HPDE6-E6E7 (cell line): ENCODE measurements around the gene MGAT4C.
"Not testable (repeated sequence)": the region's sequence is repeated elsewhere in the genome, so short reads cannot be mapped to it uniquely, and the experiment has no call there.

Experiments used
- DNase-seq: peaks from one replicate; pipeline ENCODE4 v3.0.0; 2011; ENCODE audit warnings: missing footprints; ENCODE audit errors: extremely low spot score

The MGAT4C gene

DNA sequence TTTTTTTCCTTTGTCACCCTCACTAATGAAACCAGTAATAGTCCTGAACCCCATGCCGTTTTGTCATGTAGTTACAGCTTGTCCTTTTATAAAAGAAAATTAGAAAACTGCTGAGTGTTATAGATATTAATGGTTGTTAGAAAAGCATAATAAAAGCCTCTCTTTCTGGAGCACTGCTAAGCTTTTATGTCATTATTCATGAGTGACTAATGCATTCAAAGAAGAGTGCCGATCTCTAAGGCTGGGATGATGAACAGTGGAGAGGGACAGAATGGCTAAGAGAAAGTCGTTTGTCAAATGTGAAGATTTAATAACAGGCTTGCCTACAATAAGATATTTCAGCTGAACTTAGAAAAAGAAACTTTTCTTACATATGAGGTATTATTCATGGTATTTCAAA lies 121.6 kb downstream of the MGAT4C start:
- no peak for DNase-seq

DNA sequence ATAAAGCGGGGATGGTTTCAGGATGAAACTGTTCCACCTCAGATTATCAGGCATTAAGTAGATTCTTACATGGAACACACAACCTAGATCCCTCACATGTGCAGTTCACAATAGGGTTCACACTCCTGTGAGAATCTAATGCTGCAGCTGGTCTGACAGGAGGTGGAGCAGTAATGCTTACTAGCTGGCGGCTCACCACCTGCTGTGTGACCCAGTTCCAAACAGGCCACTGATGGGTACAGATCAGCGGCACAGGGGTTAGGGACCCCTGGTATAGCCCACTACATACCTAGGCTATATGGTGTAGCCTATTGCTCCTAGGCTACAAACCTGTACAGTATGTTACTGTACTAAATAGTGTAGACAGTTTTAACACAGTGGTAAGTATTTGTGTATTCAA lies 129.3 kb downstream of the MGAT4C start:
- DNase-seq = not testable (repeated sequence)

DNA sequence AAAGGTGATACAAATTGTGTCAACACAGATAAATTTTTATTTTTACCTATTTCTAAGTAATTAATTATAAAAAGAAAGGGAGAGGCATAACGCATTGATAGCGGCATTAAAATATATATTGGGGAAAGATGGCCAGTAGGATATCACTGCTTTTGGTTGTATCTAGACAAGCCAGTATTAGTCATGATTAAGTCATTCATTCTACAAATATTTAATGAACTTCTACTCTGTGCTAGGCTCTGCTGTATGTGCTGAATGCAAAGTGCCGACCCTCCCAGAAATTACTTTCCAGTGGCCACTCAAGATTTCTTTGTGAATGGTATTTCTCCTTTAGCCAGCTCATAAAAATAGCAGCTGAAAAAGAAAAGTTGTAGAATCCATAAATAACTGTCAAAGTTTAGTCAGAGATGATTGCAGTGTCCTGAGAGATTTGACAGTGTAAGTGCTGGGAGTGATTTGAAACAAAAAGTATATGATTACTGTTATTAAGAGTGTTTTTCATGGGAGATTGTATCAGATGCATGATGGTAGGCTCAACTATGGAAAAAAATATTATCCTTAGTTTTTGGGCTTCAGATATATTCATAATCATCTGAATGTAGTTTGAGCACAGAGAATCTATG lies 133.2 kb downstream of the MGAT4C start:
- DNase-seq = no peak

DNA sequence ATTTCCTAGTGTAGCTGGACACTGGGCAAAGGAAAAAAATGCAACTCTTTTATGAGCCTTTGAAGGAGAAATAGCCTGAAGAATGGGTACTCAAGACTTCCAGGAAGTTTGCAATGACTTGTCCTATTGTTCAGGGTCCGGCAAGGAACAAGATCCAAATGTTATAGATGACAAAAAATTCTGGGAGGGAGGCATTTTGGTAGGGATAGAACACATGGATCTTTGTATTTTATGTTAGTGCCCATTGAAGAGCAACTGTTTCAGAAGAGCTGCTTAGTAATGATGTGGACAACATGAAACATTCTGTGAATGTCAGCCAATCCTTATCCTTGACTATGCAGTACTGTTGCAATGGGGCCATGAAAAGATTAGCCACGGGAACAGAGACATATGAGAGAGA lies 138.0 kb downstream of the MGAT4C start:
- DNase-seq = no peak

DNA sequence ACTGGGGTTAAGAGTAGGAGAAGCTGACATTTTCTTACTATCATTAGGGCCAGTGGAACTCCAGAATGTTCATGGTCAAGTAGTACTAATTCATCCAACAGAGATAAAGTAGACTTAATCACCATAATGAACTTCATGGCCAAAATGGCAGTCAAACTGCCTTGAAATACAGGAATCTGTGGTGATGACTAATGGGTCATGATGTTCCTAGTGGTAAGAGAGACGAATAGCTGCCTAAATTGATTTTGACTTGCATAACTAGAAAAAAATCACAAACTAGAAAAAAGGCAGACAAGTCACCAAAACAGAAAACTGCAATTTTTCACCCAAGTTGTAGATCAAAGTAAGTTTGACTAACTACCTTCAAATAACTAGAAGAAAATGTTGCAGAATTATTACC lies 138.5 kb downstream of the MGAT4C start:
- no peak for DNase-seq

DNA sequence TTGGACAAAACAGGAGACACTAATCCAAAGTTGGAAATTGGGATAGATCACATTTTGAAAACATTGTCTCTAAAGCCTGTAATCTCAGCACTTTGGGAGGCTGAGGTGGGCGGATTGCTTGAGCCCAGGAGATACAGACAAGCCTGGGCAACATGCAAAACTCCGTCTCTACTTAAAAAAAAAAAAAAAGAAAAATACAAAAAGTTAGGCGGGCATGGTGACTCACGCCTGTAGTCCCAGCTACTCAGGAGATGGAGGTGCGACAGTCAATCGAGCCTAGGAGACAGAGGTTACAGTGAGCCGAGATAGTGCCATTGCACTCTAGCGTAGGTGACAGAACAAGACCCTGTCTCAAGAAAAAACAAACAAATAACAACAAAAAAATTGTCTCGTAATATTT lies 152.1 kb downstream of the MGAT4C start:
- no peak for DNase-seq

DNA sequence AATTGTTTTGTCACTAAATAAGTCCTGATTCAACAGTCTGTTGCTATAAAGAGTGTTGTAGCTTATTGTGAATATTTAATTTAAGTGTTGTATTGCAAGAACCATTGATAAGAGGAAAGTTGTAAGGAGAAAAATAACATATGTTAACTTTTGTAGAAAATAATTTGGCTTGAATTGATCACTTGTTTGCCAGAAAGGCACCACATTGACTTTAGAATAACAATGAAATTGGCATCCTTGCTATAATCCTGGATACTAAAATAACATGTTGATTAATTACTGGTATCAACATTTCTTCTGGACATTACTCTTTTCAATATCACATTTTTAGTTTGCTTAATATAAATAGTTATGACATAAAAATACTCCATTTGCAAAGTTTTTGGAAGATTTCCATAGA lies 159.0 kb downstream of the MGAT4C start:
- no peak for DNase-seq

DNA sequence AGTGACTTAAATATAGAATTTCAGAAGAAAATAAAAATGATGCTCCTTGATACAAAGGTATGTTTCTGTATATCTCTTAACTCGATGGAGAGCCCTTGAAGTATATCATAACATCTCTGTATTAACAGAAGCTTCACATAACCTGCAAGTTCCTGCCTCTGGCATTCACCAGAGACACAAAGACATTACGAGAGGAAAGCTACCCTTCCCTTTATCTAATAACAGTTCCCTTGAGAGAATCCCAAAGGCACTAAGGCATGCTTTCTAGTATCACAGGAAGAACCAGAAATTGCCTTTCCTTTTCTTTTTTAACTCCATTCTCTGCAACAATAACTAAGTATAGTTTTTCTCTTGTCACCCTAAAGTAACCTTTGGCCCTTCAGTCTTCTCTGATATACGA lies 164.5 kb downstream of the MGAT4C start:
- DNase-seq = no peak

DNA sequence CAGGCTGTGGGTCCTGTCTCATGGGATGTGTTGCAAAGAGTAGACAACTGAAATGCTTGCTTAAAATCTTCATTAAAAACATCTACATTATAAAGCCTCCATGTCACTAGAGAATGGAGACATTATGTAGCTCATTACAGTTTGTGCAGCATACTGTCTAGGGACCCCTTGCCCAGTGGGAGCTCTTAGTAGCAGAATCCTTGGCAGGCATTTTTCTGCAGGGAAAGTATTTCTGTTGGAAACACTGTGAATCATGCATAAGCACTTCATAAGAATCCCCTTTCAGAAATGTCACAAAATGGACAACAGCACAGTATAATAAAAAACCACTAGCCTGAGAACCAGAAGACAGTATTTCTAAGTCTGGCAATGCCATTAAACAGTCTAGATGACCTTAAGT lies 174.3 kb downstream of the MGAT4C start:
- no peak for DNase-seq

DNA sequence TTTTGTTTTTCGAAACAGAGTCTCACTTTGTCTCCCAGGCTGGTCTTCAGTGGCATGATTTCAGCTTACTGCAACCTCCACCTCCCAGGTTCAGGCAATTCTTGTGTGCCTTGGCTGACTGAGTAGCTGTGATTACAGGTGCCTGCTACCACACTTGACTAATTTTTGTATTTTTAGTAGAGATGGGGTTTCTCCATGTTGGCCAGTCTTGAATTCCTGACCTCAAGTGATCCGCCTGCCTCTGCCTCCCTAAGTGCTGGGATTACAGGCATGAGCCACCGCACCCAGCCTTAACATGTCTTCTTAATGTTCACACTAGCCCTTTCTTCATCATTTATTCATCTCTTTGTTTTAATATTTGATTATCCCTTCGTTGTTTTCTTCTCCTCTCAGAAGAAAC lies 197.1 kb downstream of the MGAT4C start:
- DNase-seq = not testable (repeated sequence)

DNA sequence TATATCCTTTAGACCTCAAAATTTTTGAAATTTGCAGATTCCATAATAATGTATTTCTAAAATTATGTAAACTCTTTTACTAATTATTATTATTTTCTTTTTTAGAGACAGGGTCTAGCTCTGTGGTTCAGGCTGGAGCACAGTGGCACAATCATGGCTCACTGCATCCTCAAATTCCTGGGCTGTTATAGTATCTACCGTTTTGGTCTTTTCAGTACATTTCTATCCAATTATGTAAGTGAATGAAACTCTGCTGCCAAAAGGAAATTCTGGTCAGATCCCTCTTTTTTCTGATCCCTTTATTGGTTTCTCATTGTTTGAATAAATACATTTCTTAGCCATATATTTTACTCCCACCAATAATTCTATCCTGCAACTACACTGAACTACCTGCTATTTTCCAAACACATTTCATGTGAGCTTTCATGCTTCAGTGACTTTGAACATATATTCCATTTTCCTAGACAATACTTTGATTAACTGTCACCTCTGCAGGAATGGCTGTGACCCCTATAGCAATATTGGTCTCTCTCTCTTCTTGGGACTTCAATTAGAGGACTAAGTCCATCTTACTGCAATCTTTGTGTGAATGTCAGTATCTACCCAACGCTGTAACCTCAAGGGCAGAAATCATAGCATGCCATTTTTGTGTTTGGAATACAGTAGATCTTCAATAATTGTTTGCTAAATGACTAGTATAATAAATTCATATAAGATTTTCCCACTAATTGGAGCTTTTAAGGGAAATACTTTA lies 198.9 kb downstream of the MGAT4C start:
- no peak for DNase-seq

DNA sequence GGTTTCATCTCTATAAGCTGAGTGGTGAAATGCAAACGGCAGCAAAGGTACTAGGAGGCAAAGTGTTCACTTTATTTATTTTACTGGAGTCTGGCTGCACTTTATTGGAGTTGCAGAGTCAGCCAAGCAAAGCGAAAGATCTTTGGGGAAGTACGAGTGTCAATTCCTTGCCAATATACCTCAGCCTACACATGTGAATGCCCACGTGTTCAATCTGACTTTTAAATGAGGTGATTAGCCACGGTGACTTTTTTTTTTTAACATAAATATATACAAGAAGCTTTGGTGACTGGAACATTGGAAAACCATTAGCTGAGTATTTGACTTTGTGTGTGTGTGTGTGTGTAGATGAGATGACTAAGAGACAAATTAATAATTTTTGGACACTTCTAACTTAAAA lies 203.3 kb downstream of the MGAT4C start:
- DNase-seq = no peak

DNA sequence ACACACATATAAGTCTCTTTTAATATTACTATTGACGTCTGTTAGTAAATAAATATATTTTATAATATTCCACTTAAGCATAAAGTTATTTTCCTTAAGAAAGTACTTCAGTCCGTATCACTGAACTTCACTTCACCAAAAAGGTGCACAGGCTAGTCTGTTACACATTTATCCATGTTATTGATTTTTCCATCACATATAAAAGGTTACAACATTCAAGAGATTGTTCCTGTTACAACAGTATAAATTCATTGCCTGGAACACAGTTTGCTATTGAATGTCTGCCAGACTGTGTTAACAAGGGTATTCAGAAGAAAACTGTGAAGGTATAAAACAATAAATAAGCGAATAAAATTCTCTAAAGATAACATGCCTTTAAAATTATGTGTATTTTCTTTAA lies 206.2 kb downstream of the MGAT4C start:
- no peak for DNase-seq

DNA sequence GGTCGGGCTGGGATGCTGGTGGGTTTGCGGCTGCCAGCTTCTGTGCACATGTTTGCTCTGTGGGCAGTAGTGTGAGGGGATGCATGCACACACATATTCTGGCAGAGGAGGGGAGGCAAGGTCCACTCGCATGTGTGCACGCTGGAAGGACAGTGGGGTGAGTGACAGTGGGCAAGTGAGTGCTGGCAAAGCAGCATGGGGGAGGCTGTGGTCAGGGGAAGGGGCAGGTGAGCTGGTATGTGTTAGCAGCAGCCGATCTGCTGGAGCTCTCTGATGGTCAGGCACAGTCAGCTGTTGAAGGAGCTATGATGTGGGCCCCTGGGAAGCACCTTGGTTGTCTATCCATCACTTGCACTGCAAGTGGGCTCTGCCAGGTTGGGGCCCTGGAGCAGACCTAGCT lies 211.8 kb downstream of the MGAT4C start:
- DNase-seq = no peak

DNA sequence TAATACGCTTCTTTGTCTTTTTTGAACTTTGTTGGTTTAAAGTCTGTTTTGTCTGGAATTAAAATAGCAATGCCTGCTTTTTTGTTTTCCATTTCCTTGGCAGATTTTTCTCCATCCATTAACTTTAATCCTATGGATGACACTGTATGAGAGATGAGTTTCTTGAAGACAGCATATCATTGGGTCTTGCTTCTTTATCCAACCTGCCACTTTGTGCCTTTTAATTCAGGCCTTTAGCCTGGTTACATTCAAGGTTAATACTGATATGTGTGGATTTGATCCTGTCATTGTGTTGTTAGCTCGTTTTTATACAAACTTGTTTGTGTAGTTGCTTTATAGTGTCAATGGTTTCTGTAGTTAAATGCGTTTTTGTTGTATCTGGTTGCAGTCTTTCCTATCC lies 214.1 kb downstream of the MGAT4C start:
- no peak for DNase-seq

DNA sequence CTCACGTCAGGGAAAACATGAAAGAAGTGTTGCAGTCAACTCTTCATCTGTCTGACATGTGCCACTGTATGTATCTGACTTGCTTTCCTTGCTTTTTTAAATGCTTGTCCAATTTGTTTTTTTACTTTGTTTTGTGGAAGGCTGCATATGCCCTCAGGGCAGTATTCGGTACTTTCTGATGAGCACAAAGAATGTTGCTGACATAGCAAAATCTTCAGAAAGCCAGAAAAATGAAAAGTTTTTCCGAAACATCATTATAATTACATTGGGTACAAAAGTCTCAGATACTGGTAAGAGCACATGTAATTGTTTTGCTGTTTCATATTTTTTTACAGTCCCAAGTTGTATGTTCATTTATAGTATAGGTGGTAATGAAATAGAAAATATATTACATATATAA lies 237.8 kb downstream of the MGAT4C start:
- DNase-seq = no peak

DNA sequence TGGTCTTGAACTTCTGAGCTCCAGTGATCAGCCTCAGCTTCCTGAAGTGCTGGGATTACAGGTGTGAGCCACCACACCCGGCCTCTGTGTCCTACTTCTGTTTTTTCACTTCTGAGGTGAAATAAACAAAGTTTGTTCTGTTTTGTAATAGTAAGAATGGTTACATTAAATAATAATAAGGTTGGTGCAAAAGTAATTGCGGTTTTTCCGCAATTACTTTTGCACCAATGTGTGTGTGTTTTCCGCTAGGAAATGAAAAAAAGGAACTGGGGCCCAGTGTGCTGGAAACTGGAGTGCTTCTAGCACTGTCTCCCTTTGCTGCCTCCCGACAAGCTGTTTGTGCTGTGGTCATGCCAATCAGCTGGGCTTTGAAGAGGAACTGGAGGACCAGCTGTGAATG lies 241.2 kb downstream of the MGAT4C start:
- no peak for DNase-seq

DNA sequence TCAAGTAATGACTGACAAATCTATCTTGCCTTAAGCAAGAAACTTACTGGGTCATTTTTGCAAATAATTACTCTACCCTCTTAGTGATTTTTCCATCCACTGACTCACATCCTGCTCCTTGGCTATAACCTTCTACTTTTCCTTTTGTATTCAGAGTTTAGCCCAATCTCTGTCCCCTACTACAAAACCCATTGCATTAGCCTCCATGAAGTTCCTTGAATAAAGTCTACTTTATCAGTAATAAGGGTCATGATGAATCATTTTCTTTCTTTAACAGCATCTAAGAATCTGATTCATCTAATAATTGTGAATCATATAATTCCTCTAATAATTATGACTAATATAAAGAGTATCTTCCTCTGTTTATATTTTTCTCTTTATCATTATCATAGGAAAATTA lies 249.5 kb downstream of the MGAT4C start:
- DNase-seq = no peak

DNA sequence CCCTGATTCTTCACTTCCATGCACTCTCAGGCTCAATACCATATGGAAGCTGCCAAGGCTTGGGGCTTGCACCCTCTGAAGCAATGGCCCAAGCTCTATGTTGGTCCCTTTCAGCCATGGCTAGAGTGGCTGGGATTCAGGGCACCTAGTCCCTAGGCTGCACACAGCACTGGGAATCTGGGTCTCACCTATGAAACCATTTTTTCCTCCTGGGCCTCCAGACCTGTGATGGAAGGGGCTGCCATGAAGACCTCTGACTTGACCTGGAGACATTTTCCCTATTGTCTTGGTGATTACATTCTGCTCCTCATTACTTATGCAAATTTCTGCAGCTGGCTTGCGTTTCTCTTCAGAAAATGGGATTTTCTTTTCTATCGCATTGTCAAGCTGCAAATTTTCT lies 258.1 kb downstream of the MGAT4C start:
- DNase-seq = no peak

DNA sequence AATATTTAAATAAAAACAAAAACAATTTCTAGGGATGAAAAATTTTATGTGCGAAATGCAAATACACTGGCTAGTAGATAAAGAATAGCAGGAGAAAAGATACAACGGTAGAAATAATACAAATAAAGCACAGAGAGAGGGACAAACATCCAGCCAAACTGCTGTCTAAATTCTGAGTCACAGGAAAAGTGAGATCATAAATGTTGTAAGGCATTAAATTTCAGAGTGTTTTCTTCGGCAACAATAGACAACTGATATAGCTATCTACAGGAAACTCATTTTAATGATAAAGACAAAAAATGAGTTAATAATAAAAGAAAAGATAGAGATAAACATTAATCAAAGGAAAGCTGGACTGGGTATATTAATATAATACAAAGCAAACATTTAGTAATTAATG lies 259.9 kb downstream of the MGAT4C start:
- peak; percentile 19 for DNase-seq

DNA sequence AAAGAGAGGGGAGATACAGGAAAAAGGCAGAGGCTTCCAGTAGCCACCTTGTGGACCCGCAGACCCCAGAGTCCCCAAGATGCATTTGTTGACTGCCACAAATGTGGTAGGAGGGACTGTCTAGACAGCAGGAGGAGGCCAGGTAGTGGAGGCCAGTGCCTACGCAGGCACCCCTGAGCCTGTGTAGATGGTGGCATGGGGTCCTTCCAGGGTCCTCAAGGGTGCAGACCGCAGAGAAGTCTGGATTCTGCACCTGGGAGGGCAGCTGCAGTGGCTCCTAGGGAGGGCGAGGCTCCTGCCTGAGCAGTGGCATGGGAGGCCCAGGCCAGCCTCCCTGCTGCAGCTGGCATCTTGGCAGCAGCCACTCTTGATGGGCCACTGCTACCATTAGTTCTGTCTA lies 262.4 kb downstream of the MGAT4C start:
- DNase-seq = no peak

DNA sequence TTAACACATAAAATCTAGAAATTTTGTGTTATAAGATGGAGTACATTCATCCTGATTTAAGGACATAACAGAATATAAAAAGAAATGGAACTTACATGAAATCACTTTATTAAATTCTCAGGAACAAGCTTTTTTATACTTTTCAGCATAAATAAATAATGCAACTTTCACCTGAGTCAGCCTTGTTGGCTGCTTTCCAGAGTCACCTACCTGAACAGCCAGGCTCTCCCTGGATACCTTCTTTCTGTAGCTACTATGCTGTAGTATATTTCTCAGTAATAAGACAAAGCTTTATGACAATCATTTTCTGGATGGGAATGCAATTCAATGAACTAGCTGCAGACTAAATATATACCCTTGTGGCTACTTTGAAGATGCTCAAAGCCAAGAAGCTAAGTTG lies 270.2 kb downstream of the MGAT4C start:
- DNase-seq = peak; percentile 7

DNA sequence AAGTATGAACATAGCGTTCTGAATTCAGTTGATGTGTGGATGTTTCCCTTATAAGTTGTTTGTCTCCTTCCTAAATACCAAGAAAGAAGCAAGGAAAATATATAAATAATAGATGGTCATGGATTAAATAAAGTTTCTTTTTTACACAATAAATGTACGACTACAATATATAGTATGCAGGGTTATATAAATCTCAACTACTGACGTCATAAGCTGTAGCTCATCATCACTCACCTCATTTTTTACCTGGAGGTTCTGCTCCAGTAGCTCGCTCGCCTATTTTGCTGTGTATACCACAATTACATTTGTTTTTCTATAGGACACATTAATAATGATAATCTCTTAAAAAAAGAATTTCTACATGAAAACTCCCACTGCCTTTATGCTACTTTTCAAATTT lies 272.6 kb downstream of the MGAT4C start:
- no peak for DNase-seq

DNA sequence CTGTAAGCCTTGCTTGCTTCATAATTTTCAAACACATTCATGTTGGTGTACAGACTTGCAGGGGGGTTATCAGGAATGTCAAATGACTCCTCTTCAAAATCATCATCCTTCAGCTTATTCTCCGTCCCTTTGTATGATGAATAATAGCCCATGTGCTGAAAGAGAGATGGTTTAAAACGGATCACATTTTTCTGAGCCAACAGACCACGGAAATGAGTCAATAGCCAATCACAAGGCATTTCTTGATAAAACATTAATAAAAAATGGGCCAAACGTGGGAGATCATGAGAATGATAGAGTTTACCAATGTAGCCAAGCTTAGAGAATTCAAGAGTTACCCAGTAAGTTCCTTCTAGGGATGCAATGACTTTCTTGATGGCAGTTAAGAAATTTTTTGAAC lies 276.6 kb downstream of the MGAT4C start:
- DNase-seq = no peak
